IMR-90 (cell line): ENCODE measurements around the gene RMDN2. TPM values are rescaled to one million over a fixed set of nuclear protein-coding genes. Genes with fewer than 3 reads are reported as not detected.
"Not testable (repeated sequence)": the region's sequence is repeated elsewhere in the genome, so short reads cannot be mapped to it uniquely, and the experiment has no call there.

Source experiments
- ATAC-seq: fragments of 200-7000 bp; cut with Tn5 transposase; 2 replicates; pipeline ENCODE4 v1.9.1; 2020; ENCODE audit warnings: low read depth, mild to moderate bottlenecking, moderate library complexity
- BruUV-seq: library from RNA; stranded (reverse); fragments of 400-500 nt; replicated peaks from 2 replicates; lab custom pipeline; 2021; lab: Mats Ljungman, UMichigan
- CTCF ChIA-PET: fragments of 300-600 bp; formaldehyde crosslinking; extraction: SDS; loops from one replicate; lab custom pipeline; 2021; ENCODE audit warnings: antibody characterized with exemption; lab: Yijun Ruan, JAX
- POLR2A ChIA-PET: fragments of 300-600 bp; sonication (Branson Sonifier 250); formaldehyde crosslinking; loops from one replicate; lab custom pipeline; 2022; ENCODE audit warnings: antibody characterized with exemption; ENCODE audit not compliant: unreplicated experiment; lab: Charles Lee
- DNase-seq: peaks from one replicate; pipeline ENCODE4 v3.0.0; 2013
- H2AFZ ChIP-seq: replicated peaks from 2 replicates; pipeline ENCODE3; 2013; ENCODE audit warnings: low read length, mild to moderate bottlenecking; ENCODE audit not compliant: poor library complexity
- H2AK5ac ChIP-seq: 2 replicates; pipeline ENCODE4 v1.6.1; 2013; ENCODE audit warnings: low read depth, low read length, inconsistent platforms
- H2AK9ac ChIP-seq: replicated peaks from 2 replicates; pipeline ENCODE3; 2013; ENCODE audit warnings: mild to moderate bottlenecking, low read depth, low read length, moderate library complexity; ENCODE audit not compliant: poor library complexity
- H2BK120ac ChIP-seq: 2 replicates; pipeline ENCODE4 v1.6.1; 2013; ENCODE audit warnings: low read depth, low read length, inconsistent platforms
- H2BK15ac ChIP-seq: 3 replicates; pipeline ENCODE4 v1.6.1; 2013; ENCODE audit warnings: low read depth, low read length, inconsistent platforms
- H2BK20ac ChIP-seq: 2 replicates; pipeline ENCODE4 v1.6.1; 2013; ENCODE audit warnings: low read depth, mild to moderate bottlenecking, inconsistent platforms, low read length, moderate library complexity
- H2BK5ac ChIP-seq: 2 replicates; pipeline ENCODE4 v1.6.1; 2013; ENCODE audit warnings: mild to moderate bottlenecking, low read depth, low read length, inconsistent platforms; ENCODE audit not compliant: poor library complexity, severe bottlenecking
- H3K14ac ChIP-seq: replicated peaks from 2 replicates; pipeline ENCODE4 v1.6.1; 2013; ENCODE audit warnings: low read depth, low read length, inconsistent platforms
- H3K18ac ChIP-seq: 2 replicates; pipeline ENCODE4 v1.6.1; 2013; ENCODE audit warnings: low read depth, low read length, control low read depth
- H3K23ac ChIP-seq: 2 replicates; pipeline ENCODE4 v1.6.1; 2013; ENCODE audit warnings: low read depth, low read length, inconsistent platforms
- H3K27ac ChIP-seq: 2 replicates; pipeline ENCODE4 v1.5.1; 2013; ENCODE audit warnings: mild to moderate bottlenecking, control low read depth, low read length; ENCODE audit not compliant: insufficient read depth
- H3K27me3 ChIP-seq: 2 replicates; pipeline ENCODE4 v1.6.1; 2013; ENCODE audit warnings: low read length; ENCODE audit not compliant: control insufficient read depth, insufficient read depth
- H3K36me3 ChIP-seq: 2 replicates; pipeline ENCODE4 v1.6.1; 2013; ENCODE audit warnings: low read length, mixed read lengths; ENCODE audit not compliant: control insufficient read depth, insufficient read depth
- H3K4ac ChIP-seq: 2 replicates; pipeline ENCODE4 v1.6.1; 2013; ENCODE audit warnings: low read depth, low read length, inconsistent platforms
- H3K4me1 ChIP-seq: 2 replicates; pipeline ENCODE4 v1.6.1; 2013; ENCODE audit warnings: low read length, mixed read lengths; ENCODE audit not compliant: control insufficient read depth, insufficient read depth
- H3K4me2 ChIP-seq: 2 replicates; pipeline ENCODE4 v1.6.1; 2013; ENCODE audit warnings: low read depth, mild to moderate bottlenecking, control low read depth, low read length, moderate library complexity
- H3K4me3 ChIP-seq: 2 replicates; pipeline ENCODE4 v1.5.1; 2013; ENCODE audit warnings: low read depth, mild to moderate bottlenecking, control low read depth, low read length, moderate library complexity; ENCODE audit not compliant: insufficient read depth
- H3K56ac ChIP-seq: 2 replicates; pipeline ENCODE4 v1.6.1; 2013; ENCODE audit warnings: low read length, inconsistent platforms; ENCODE audit not compliant: insufficient read depth; ENCODE audit errors: extremely low read depth
- H3K79me1 ChIP-seq, 2 experiments: 2 replicates each; pipeline ENCODE4 v1.6.1; 2013; ENCODE audit warnings: low read length in 2 of 2, inconsistent platforms in 1 of 2, low read depth in 1 of 2
- H3K9ac ChIP-seq: 2 replicates; pipeline ENCODE4 v1.6.1; 2013; ENCODE audit warnings: low read depth, low read length, control low read depth
- H3K9me1 ChIP-seq: 2 replicates; pipeline ENCODE4 v1.6.1; 2013; ENCODE audit warnings: low read length, inconsistent platforms; ENCODE audit not compliant: insufficient read depth
- H3K9me3 ChIP-seq: 2 replicates; pipeline ENCODE4 v1.6.1; 2013; ENCODE audit warnings: low read length; ENCODE audit not compliant: control insufficient read depth, insufficient read depth
- H4K20me1 ChIP-seq: 2 replicates; pipeline ENCODE4 v1.6.1; 2013; ENCODE audit warnings: low read length, inconsistent platforms; ENCODE audit not compliant: insufficient read depth
- H4K5ac ChIP-seq: 2 replicates; pipeline ENCODE4 v1.6.1; 2013; ENCODE audit warnings: mild to moderate bottlenecking, low read depth, low read length, control low read depth
- H4K8ac ChIP-seq, 2 experiments: 2 replicates each; pipeline ENCODE4 v1.6.1; 2013; ENCODE audit warnings: low read depth in 2 of 2, low read length in 2 of 2, control low read depth in 1 of 2, inconsistent platforms in 1 of 2
- H4K91ac ChIP-seq: 2 replicates; pipeline ENCODE4 v1.6.1; 2013; ENCODE audit warnings: low read depth, low read length, inconsistent platforms; ENCODE audit not compliant: insufficient read depth
- CEBPB ChIP-seq: IDR thresholded peaks from 2 replicates; pipeline ENCODE4 v1.6.1; 2012; ENCODE audit warnings: low read depth, low read length, improper control_type of control experiment
- RCOR1 ChIP-seq: IDR thresholded peaks from 2 replicates; pipeline ENCODE4 v1.6.1; 2012; ENCODE audit warnings: mild to moderate bottlenecking, low read length, improper control_type of control experiment; ENCODE audit not compliant: insufficient replicate concordance
- RFX5 ChIP-seq: IDR thresholded peaks from 2 replicates; pipeline ENCODE4 v1.8.0; 2012; ENCODE audit warnings: low read depth, mild to moderate bottlenecking, low read length, moderate library complexity
- WGBS, 2 experiments: methylation state at CpG; one replicate each; pipeline versions ENCODE4 v1.1.5 to v1.1.7; 2013; ENCODE audit warnings: missing lambda C conversion rate in 2 of 2; ENCODE audit not compliant: insufficient read length in 1 of 2; ENCODE audit errors: extremely low coverage in 2 of 2; 5-methylcytosine and 5-hydroxymethylcytosine counted together
- dilution Hi-C: fragments of 300-500 bp; cut with HindIII; formaldehyde crosslinking; loops from one replicate; pipeline ENCODE4 v1.14.3; 2018; ENCODE audit warnings: low sequenced_read_pairs; ENCODE audit not compliant: unreplicated experiment
- in situ Hi-C: fragments of 300-500 bp; cut with MboI; formaldehyde crosslinking; loops from 3 replicates; pipeline ENCODE4 v1.14.3; 2019; ENCODE audit warnings: low sequenced_read_pairs, inconsistent platforms, mixed read lengths
- intact Hi-C: fragments of 100-400 bp; cut with micrococcal nuclease; formaldehyde crosslinking; loops from 2 replicates; pipeline ENCODE4 v1.10.0; 2022
- polyA plus RNA-seq, 3 experiments: library from polyadenylated mRNA; depleted of rRNA; stranded (reverse); fragments of >200 nt; gene quantifications; 2 replicates each; pipeline ENCODE4 v1.2.3, GENCODE V29; 2012; ENCODE audit warnings: low replicate concordance in 1 of 3
- total RNA-seq: library from RNA; depleted of rRNA; stranded (reverse); fragments of >200 nt; gene quantifications from 2 replicates; pipeline ENCODE4 v1.2.3, GENCODE V29; 2012

The RMDN2 gene
- total and polyA plus RNA-seq, 2 of the 4 experiments (the other 2 are of a cell fraction): 2.3 to 3.0 TPM

- peaks cover 7 to 16% of the 10 kb centered on the region in 2 experiments; a peak in 3 of 4 replicates for H3K79me1 ChIP-seq
- H3K4me2 ChIP-seq: no peak overlapping the region
- H3K18ac ChIP-seq: no peak overlapping the region
- DNase-seq: no peak
- BruUV-seq: no TSS peak
- H3K9me3 ChIP-seq: no peaks in the 10 kb centered on the region
- POLR2A ChIA-PET: no interaction called here
- ATAC-seq: no peak
- CTCF ChIA-PET: interaction anchor here (0.5 kb wide), 1 partner anchor 12 kb away, joined by 3 read pairs; no protein-coding TSS in a partner anchor
- no peaks in the 10 kb centered on the region for H4K20me1 ChIP-seq
- H4K8ac ChIP-seq: no peak overlapping the region
- no peak overlapping the region for H4K91ac ChIP-seq
- H3K9me1 ChIP-seq: 0 out of 2 replicates have a peak, but pooled peaks cover 3% of the 10 kb centered on the region
- H3K23ac ChIP-seq: no peak overlapping the region
- no CpG with 5 or more reads among the region's 2 CpGs for WGBS, 2 experiments
- H3K9ac ChIP-seq: no peak overlapping the region; the same call in 1 of the 2 replicates
- dilution Hi-C loops: no loop called here
- H3K4ac ChIP-seq: no peak overlapping the region
- H2BK15ac ChIP-seq: no peak overlapping the region
- no peak overlapping the region for H3K56ac ChIP-seq
- no peak overlapping the region for H3K27ac ChIP-seq
- no peak overlapping the region for H2AK5ac ChIP-seq
- TF ChIP-seq RCOR1 (no peak), RFX5 (no peak), CEBPB (0 out of 2 replicates have a peak, but pooled peaks have one; percentile 6)
- H3K14ac ChIP-seq: no peak overlapping the region
- H2AFZ ChIP-seq: no peak overlapping the region
- peaks cover 2% of the 10 kb centered on the region; the same call in 1 of the 2 replicates for H3K4me1 ChIP-seq
- no peak overlapping the region for H2BK120ac ChIP-seq
- no peak overlapping the region for H3K4me3 ChIP-seq
- no peak overlapping the region for H2BK5ac ChIP-seq
- H3K27me3 ChIP-seq: no peaks in the 10 kb centered on the region
- intact Hi-C loops: no loop called here
- no peak overlapping the region for H4K5ac ChIP-seq
- in situ Hi-C loops: no loop called here
- no peaks in the 10 kb centered on the region; the same call in none of the 2 replicates for H3K36me3 ChIP-seq
- H2BK20ac ChIP-seq: no peak overlapping the region
- no peak overlapping the region for H2AK9ac ChIP-seq
Measured at GRCh38 chr2:37928377-37928776, 3.3 kb downstream of the RMDN2 start.

- H3K27me3 ChIP-seq, H4K5ac ChIP-seq, H3K27ac ChIP-seq, intact Hi-C loops, DNase-seq, H3K18ac ChIP-seq, in situ Hi-C loops, H4K8ac ChIP-seq, H3K9me3 ChIP-seq, H2AK9ac ChIP-seq, H2AK5ac ChIP-seq, H2BK15ac ChIP-seq, H3K4me1 ChIP-seq, dilution Hi-C loops, H3K9me1 ChIP-seq, H3K23ac ChIP-seq, H3K4me2 ChIP-seq, H3K79me1 ChIP-seq, H3K9ac ChIP-seq, H3K56ac ChIP-seq, H4K91ac ChIP-seq, H3K36me3 ChIP-seq, H2AFZ ChIP-seq, H2BK20ac ChIP-seq, H3K14ac ChIP-seq, ATAC-seq, H3K4me3 ChIP-seq, H2BK5ac ChIP-seq, BruUV-seq, H4K20me1 ChIP-seq, H2BK120ac ChIP-seq, H3K4ac ChIP-seq: not testable (repeated sequence)
- ChIA-PET POLR2A (interaction anchor here (0.6 kb wide), 1 partner anchor 337 kb away, joined by 3 read pairs; no protein-coding TSS in a partner anchor), CTCF (interaction anchor here (0.5 kb wide), 1 partner anchor 22 kb away, joined by 3 read pairs; no protein-coding TSS in a partner anchor)
- WGBS, 2 experiments: no CpG with 5 or more reads among the region's 5 CpGs
Measured at GRCh38 chr2:37930392-37930791, 5.3 kb downstream of the RMDN2 start.
